ENCODE data around the gene JPT2. TPM values are rescaled to one million over a fixed set of nuclear protein-coding genes. Genes with fewer than 3 reads are reported as not detected.
A peak's percentile ranks its signal among the peaks of the same experiment; 100 is the strongest.

The JPT2 gene
- total and polyA plus RNA-seq, 10 donors = 8.2 to 30.5 (median 17.7) TPM

DNA sequence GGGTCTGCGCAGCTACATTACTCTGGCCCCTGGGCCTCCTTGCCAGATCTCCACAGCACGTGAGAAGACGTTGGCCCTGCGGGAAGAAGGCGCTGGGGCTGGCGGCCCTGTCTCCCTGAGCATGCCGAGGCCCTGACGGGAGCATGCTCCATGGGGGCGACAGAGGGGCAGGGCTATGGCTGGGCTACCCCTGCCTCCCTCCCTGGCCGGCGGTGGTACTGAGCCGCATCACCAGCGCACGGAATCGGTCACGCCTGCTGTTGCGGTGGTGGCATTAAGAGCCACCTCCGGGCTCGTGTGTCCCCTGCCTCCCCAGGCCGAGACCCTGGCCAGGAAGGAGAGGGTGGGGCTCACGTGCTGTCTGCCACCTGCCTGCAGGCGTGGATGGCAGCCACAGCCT, 56.0 kb downstream of the JPT2 start:
- TF ChIP-seq POLR2A (IDR thresholded peaks at IDR 0.05) = no peak
- TF ChIP-seq, protein P1, sequence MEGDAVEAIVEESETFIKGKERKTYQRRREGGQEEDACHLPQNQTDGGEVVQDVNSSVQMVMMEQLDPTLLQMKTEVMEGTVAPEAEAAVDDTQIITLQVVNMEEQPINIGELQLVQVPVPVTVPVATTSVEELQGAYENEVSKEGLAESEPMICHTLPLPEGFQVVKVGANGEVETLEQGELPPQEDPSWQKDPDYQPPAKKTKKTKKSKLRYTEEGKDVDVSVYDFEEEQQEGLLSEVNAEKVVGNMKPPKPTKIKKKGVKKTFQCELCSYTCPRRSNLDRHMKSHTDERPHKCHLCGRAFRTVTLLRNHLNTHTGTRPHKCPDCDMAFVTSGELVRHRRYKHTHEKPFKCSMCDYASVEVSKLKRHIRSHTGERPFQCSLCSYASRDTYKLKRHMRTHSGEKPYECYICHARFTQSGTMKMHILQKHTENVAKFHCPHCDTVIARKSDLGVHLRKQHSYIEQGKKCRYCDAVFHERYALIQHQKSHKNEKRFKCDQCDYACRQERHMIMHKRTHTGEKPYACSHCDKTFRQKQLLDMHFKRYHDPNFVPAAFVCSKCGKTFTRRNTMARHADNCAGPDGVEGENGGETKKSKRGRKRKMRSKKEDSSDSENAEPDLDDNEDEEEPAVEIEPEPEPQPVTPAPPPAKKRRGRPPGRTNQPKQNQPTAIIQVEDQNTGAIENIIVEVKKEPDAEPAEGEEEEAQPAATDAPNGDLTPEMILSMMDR (IDR thresholded peaks at IDR 0.05 in 8 of 11, conservative IDR thresholded peaks at IDR 0.05 in 3 of 11) = no peak
- TF ChIP-seq POLR2AphosphoS5 (IDR thresholded peaks at IDR 0.05) = no peak
- intact Hi-C loops (cut with DNase I; ENCODE audit: low total_unique reads) = no loop called here
- Histone ChIP-seq H3K36me3 (peaks cover 0 to 61% (median 54%) of the 10 kb centered on the region in 6 donors), H3K27me3 (replicated peaks in 1 of 7) (no peaks in the 10 kb centered on the region), H3K9me3 (no peaks in the 10 kb centered on the region), H3K27ac (no peak overlapping the region), H3K4me3 (no peak overlapping the region), H3K4me1 (peaks cover 0 to 9% (median 0%) of the 10 kb centered on the region in 6 donors)
- DNase-seq = no peak
- WGBS, 5 donors = 95 to 97% (median 97%) methylated on average over 5 to 22 of the region's 22 CpGs

DNA sequence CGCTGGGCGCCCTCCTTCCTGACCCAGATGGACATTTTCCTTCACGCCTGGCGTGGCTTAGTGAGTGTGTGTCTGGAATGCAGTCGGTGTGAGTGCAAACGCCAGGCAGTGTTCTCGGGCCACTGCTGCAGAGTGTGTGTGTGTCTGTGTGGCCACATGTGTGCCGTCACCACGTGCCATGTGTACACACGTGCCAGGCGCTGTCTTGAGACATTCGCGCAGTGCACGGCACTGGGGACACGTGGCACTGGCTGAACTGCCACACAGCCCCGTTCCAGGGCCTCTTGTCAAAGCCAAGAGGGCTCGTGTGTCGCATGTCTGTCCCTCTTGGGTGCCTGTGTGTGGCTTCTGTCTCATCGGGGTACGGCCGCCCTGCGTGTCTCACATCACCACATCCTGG, 56.7 kb downstream of the JPT2 start:
- TF ChIP-seq POLR2AphosphoS5 (IDR thresholded peaks at IDR 0.05) (no peak), POLR2A (IDR thresholded peaks at IDR 0.05) (no peak)
- TF ChIP-seq, protein P1 (IDR thresholded peaks at IDR 0.05 in 8 of 11, conservative IDR thresholded peaks at IDR 0.05 in 3 of 11) = no peak
- 98 to 100% (median 99%) methylated on average over 12 to 22 of the region's 22 CpGs for WGBS, 5 donors
- Histone ChIP-seq H3K27me3 (replicated peaks in 1 of 7) (no peaks in the 10 kb centered on the region), H3K27ac (no peak overlapping the region), H3K36me3 (peaks cover 0 to 54% (median 47%) of the 10 kb centered on the region in 6 donors), H3K9me3 (no peaks in the 10 kb centered on the region), H3K4me3 (no peak overlapping the region), H3K4me1 (peaks cover 0 to 9% (median 0%) of the 10 kb centered on the region in 6 donors)
- no peak for DNase-seq
- intact Hi-C loops (cut with DNase I; ENCODE audit: low total_unique reads) = no loop called here

DNA sequence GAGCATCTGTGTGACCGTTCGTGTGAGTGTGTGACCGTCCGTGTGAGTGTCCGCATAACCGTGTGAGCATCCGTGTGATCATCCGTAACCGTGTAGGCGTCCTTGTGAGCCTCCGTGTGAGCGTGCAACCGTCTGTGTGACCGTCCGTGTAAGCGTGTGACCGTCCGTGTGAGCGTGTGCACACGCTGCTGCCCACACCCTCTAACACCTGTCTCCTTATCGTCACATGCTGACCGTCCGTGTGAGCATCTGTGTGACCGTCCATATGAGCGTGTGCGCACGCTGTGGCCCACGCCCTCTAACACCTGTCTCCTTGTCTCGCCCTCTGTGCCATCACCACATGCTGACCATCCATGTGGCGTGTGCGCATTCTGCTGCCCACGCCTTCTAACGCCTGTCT, 62.2 kb downstream of the JPT2 start:
- peaks cover 0 to 51% (median 36%) of the 10 kb centered on the region in 6 donors for H3K36me3 ChIP-seq
- TF ChIP-seq POLR2AphosphoS5 (IDR thresholded peaks at IDR 0.05) (no peak), POLR2A (IDR thresholded peaks at IDR 0.05) (no peak)
- TF ChIP-seq, protein P1 (IDR thresholded peaks at IDR 0.05 in 8 of 11, conservative IDR thresholded peaks at IDR 0.05 in 3 of 11) = no peak
- no peak overlapping the region for H3K4me3 ChIP-seq
- intact Hi-C loops (cut with DNase I; ENCODE audit: low total_unique reads) = no loop called here
- 97 to 99% (median 98%) methylated on average over 33 of the region's 33 CpGs for WGBS, 5 donors
- no peaks in the 10 kb centered on the region for H3K27me3 ChIP-seq (replicated peaks in 1 of 7)
- no peak overlapping the region for H3K27ac ChIP-seq
- no peak for DNase-seq
- no peaks in the 10 kb centered on the region for H3K4me1 ChIP-seq
- H3K9me3 ChIP-seq = no peaks in the 10 kb centered on the region

DNA sequence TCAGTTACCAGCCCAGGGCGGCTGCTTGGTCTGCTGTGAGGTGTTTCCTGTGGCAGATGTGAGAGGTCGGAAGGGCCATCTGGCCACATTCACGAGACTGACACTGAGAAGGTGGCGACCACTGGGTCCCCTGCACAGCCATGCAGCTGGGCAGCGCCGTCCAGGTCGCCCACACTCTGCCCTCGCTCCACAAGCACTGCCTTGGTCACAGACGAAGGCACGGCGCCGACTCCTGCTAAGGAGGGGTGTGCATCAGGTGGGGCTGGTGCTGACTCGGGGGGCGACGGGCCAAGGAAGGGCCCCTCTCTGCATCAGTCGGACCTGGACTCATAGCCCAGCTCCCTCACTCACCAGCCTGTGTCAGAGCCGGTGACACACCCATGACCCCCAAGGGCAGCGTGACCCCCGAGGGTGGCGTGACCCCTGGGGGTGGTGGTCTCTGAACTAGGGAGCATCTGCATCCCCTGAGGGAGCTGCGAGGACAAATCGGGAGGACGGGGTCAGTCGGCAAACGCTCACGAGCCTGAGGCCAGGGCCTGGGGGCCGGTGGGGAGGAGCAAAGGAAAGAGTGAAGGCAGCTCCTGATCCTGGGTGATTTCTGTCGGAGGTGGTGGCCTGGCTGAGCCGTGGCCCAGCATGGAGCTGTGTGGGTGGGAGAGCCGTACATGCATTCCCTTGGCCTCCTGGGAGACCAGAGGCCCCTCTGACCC, 62.9 kb downstream of the JPT2 start:
- no peaks in the 10 kb centered on the region for H3K9me3 ChIP-seq
- intact Hi-C loops (cut with DNase I; ENCODE audit: low total_unique reads) = no loop called here
- no peaks in the 10 kb centered on the region for H3K27me3 ChIP-seq (replicated peaks in 1 of 7)
- DNase-seq = no peak
- 91 to 95% (median 95%) methylated on average over 24 to 30 of the region's 30 CpGs for WGBS, 5 donors
- H3K4me3 ChIP-seq = no peak overlapping the region
- H3K4me1 ChIP-seq = no peaks in the 10 kb centered on the region
- H3K27ac ChIP-seq = no peak overlapping the region
- peaks cover 0 to 58% (median 43%) of the 10 kb centered on the region in 6 donors for H3K36me3 ChIP-seq
- TF ChIP-seq, protein P1 (IDR thresholded peaks at IDR 0.05 in 8 of 11, conservative IDR thresholded peaks at IDR 0.05 in 3 of 11) = no peak
- TF ChIP-seq POLR2A (IDR thresholded peaks at IDR 0.05) (no peak), POLR2AphosphoS5 (IDR thresholded peaks at IDR 0.05) (peak in 1 of 3 donors; percentile 16)
